Caco-2 (cell line): ENCODE measurements around the gene CAMK2D. TPM values are rescaled to one million over a fixed set of nuclear protein-coding genes. Genes with fewer than 3 reads are reported as not detected.

Source experiments
- BruUV-seq: library from RNA; stranded (reverse); fragments of 400-500 nt; replicated peaks from 2 replicates; lab custom pipeline; 2021; lab: Mats Ljungman, UMichigan
- CTCF ChIA-PET: fragments of 300-600 bp; sonication (Branson Sonifier 250); formaldehyde crosslinking; loops from one replicate; lab custom pipeline; 2022; ENCODE audit warnings: antibody characterized with exemption; lab: Charles Lee
- POLR2A ChIA-PET: fragments of 300-600 bp; sonication (Branson Sonifier 250); formaldehyde crosslinking; loops from one replicate; lab custom pipeline; 2022; ENCODE audit warnings: antibody characterized with exemption; lab: Charles Lee
- DNase-seq, 2 experiments: peaks; one replicate each; pipeline versions ENCODE4 v3.0.0 to v3.0.0-alpha.2; 2020 to 2022
- H3K27me3 ChIP-seq: replicated peaks from 2 replicates; pipeline ENCODE4 v1.6.0; 2011; ENCODE audit warnings: low read length; ENCODE audit not compliant: control insufficient read depth, insufficient read depth
- H3K36me3 ChIP-seq: 2 replicates; pipeline ENCODE4 v1.5.1; 2011; ENCODE audit warnings: low read length; ENCODE audit not compliant: control insufficient read depth, insufficient read depth
- H3K4me1 ChIP-seq: fragments of 250-450 bp; sonication (Bioruptor Pico); 2 replicates; pipeline ENCODE4 v1.5.1; 2020; ENCODE audit warnings: mild to moderate bottlenecking
- H3K4me3 ChIP-seq: 2 replicates; pipeline ENCODE4 v1.5.1; 2011; ENCODE audit warnings: low read depth, mild to moderate bottlenecking, control low read depth, low read length
- H3K9me3 ChIP-seq: fragments of 250-450 bp; sonication (Bioruptor Pico); 2 replicates; pipeline ENCODE4 v1.5.1; 2020; ENCODE audit warnings: mild to moderate bottlenecking, moderate library complexity
- H3K27ac Mint-ChIP-seq: one replicate; pipeline ENCODE4 v1.8.0; 2022; ENCODE audit warnings: mixed read lengths; ENCODE audit not compliant: unreplicated experiment
- H3K27me3 Mint-ChIP-seq: one replicate; pipeline ENCODE4 v1.8.0; 2022; ENCODE audit warnings: mixed read lengths; ENCODE audit not compliant: insufficient read depth, unreplicated experiment
- H3K36me3 Mint-ChIP-seq: one replicate; pipeline ENCODE4 v1.8.0; 2022; ENCODE audit warnings: mild to moderate bottlenecking, mixed read lengths; ENCODE audit not compliant: insufficient read depth, unreplicated experiment
- H3K4me1 Mint-ChIP-seq: one replicate; pipeline ENCODE4 v1.8.0; 2022; ENCODE audit warnings: low read depth, mixed read lengths; ENCODE audit not compliant: unreplicated experiment
- H3K4me3 Mint-ChIP-seq: one replicate; pipeline ENCODE4 v1.8.0; 2022; ENCODE audit warnings: mild to moderate bottlenecking, moderate library complexity, mixed read lengths; ENCODE audit not compliant: unreplicated experiment
- H3K9me3 Mint-ChIP-seq: one replicate; pipeline ENCODE4 v1.8.0; 2022; ENCODE audit warnings: mixed read lengths; ENCODE audit not compliant: unreplicated experiment
- CTCF ChIP-seq, 2 experiments: fragments of 200-600 bp in 1 of 2; IDR thresholded peaks; 1 replicate in 1 of 2; 2 replicates in 1 of 2; pipeline versions ENCODE4 v1.5.1 to v1.8.0; 2011 to 2022; ENCODE audit warnings: antibody characterized with exemption in 1 of 2, control low read depth in 1 of 2, inconsistent platforms in 1 of 2, low read depth in 1 of 2, low read length in 1 of 2, mild to moderate bottlenecking in 1 of 2, moderate library complexity in 1 of 2; ENCODE audit not compliant: insufficient read depth in 1 of 2, severe bottlenecking in 1 of 2, unreplicated experiment in 1 of 2
- intact Hi-C: fragments of 100-400 bp; cut with micrococcal nuclease; formaldehyde crosslinking; loops from one replicate; pipeline ENCODE4 v1.10.0; 2022; ENCODE audit not compliant: unreplicated experiment
- total RNA-seq: library from RNA; stranded (reverse); gene quantifications from 2 replicates; pipeline ENCODE4 v1.2.3, GENCODE V29; 2022

The CAMK2D gene
- total RNA-seq, 1 experiment from 2014 or later: 65.6 TPM

- intact Hi-C loops: no loop called here
- CTCF ChIA-PET: no interaction called here
- Mint-ChIP-seq H3K4me3 (no peak overlapping the region), H3K4me1 (peaks cover 17% of the 10 kb centered on the region), H3K9me3 (peaks cover 7% of the 10 kb centered on the region), H3K27ac (no peak overlapping the region), H3K27me3 (no peaks in the 10 kb centered on the region), H3K36me3 (peaks cover 11% of the 10 kb centered on the region)
- BruUV-seq: no TSS peak
- POLR2A ChIA-PET: interaction anchor here (0.7 kb wide), 1 partner anchor 12 kb away, joined by 4 read pairs; no protein-coding TSS in a partner anchor
- no peaks in the 10 kb centered on the region for H3K9me3 ChIP-seq
- no peak for TF ChIP-seq CTCF (IDR thresholded peaks at IDR 0.05; ENCODE audit: insufficient read depth in 1 of 2, low read depth in 1 of 2, low read length in 1 of 2, severe bottlenecking in 1 of 2, unreplicated experiment in 1 of 2)
- H3K4me3 ChIP-seq: no peak overlapping the region
- H3K4me1 ChIP-seq: 0 out of 2 replicates have a peak, but pooled peaks cover 5% of the 10 kb centered on the region
- H3K36me3 ChIP-seq: no peaks in the 10 kb centered on the region; the same call in 1 of the 2 replicates
- no peak for DNase-seq
- no peaks in the 10 kb centered on the region for H3K27me3 ChIP-seq
These were observed 84.2 kb downstream of the CAMK2D start for GRCh38 chr4:113677325-113677724.

GRCh38 chr4:113675731-113676697, 85.5 kb downstream of the CAMK2D start:
- DNase-seq: no peak
- no peaks in the 10 kb centered on the region for H3K9me3 ChIP-seq
- H3K36me3 ChIP-seq: no peaks in the 10 kb centered on the region; the same call in 1 of the 2 replicates
- H3K4me3 ChIP-seq: no peak overlapping the region
- Mint-ChIP-seq H3K4me3 (no peak overlapping the region), H3K27me3 (no peaks in the 10 kb centered on the region), H3K36me3 (peaks cover 11% of the 10 kb centered on the region), H3K4me1 (peaks cover 17% of the 10 kb centered on the region), H3K9me3 (peaks cover 7% of the 10 kb centered on the region), H3K27ac (no peak overlapping the region)
- intact Hi-C loops: loop anchor here (1.0 kb wide), 1 partner anchor 8 kb away; no protein-coding TSS in a partner anchor
- no TSS peak for BruUV-seq
- peaks cover 13% of the 10 kb centered on the region; the same call in 1 of the 2 replicates for H3K4me1 ChIP-seq
- ChIA-PET CTCF (interaction anchor here (1.5 kb wide), 1 partner anchor 128 kb away, joined by 4 read pairs; no protein-coding TSS in a partner anchor), POLR2A (no interaction called here)
- no peak for TF ChIP-seq CTCF (IDR thresholded peaks at IDR 0.05; ENCODE audit: insufficient read depth in 1 of 2, low read depth in 1 of 2, low read length in 1 of 2, severe bottlenecking in 1 of 2, unreplicated experiment in 1 of 2)
- no peaks in the 10 kb centered on the region for H3K27me3 ChIP-seq

- H3K4me1 Mint-ChIP-seq: peaks cover 8% of the 10 kb centered on the region
- Histone ChIP-seq H3K36me3 (no peaks in the 10 kb centered on the region), H3K9me3 (no peaks in the 10 kb centered on the region), H3K4me3 (no peak overlapping the region), H3K27me3 (no peaks in the 10 kb centered on the region), H3K4me1 (peaks cover 13% of the 10 kb centered on the region; the same call in 1 of the 2 replicates)
- no peak overlapping the region for H3K27ac Mint-ChIP-seq
- peaks cover 12% of the 10 kb centered on the region for H3K36me3 Mint-ChIP-seq
- ChIA-PET CTCF (interaction anchor here (1.5 kb wide), 1 partner anchor 127 kb away, joined by 4 read pairs; no protein-coding TSS in a partner anchor), POLR2A (no interaction called here)
- H3K4me3 Mint-ChIP-seq: no peak overlapping the region
- peaks cover 7% of the 10 kb centered on the region for H3K9me3 Mint-ChIP-seq
- TF ChIP-seq CTCF (IDR thresholded peaks at IDR 0.05; ENCODE audit: insufficient read depth in 1 of 2, low read depth in 1 of 2, low read length in 1 of 2, severe bottlenecking in 1 of 2, unreplicated experiment in 1 of 2): no peak
- no peak for DNase-seq
- intact Hi-C loops: no loop called here
- no TSS peak for BruUV-seq
- no peaks in the 10 kb centered on the region for H3K27me3 Mint-ChIP-seq
These were observed 86.8 kb downstream of the CAMK2D start for GRCh38 chr4:113674733-113675132.
